Measurements from ENCODE around the gene CDK1. TPM values are rescaled to one million over a fixed set of nuclear protein-coding genes. Genes with fewer than 3 reads are reported as not detected.

CDK1 gene
- total RNA-seq, 1 experiment from 2014 or later = 199 TPM

GRCh38 chr10:60796481-60796880 is 18.2 kb downstream of the CDK1 start:
- intact Hi-C loops (cut with micrococcal nuclease; ENCODE audit: unreplicated experiment) = no loop called here
- H3K27me3 ChIP-seq (replicated peaks; ENCODE audit: control insufficient read depth, insufficient read depth, low read length) = no peaks in the 10 kb centered on the region
- TF ChIP-seq CTCF (IDR thresholded peaks at IDR 0.05; ENCODE audit: insufficient read depth in 1 of 2, low read depth in 1 of 2, low read length in 1 of 2, severe bottlenecking in 1 of 2, unreplicated experiment in 1 of 2) = no peak
- Mint-ChIP-seq H3K4me1 (ENCODE audit: low read depth, unreplicated experiment) (peaks cover 13% of the 10 kb centered on the region), H3K36me3 (ENCODE audit: insufficient read depth, unreplicated experiment) (peaks cover 73% of the 10 kb centered on the region), H3K27ac (ENCODE audit: unreplicated experiment) (peak overlapping the region; percentile 6), H3K27me3 (ENCODE audit: insufficient read depth, unreplicated experiment) (no peaks in the 10 kb centered on the region), H3K9me3 (ENCODE audit: unreplicated experiment) (no peaks in the 10 kb centered on the region), H3K4me3 (ENCODE audit: unreplicated experiment) (no peak overlapping the region)
- 0 out of 2 replicates have a peak, but pooled peaks cover 3% of the 10 kb centered on the region for H3K4me1 ChIP-seq
- no peaks in the 10 kb centered on the region for H3K9me3 ChIP-seq
- POLR2A ChIA-PET = interaction anchor here (0.6 kb wide), 1 partner anchor 184 kb away, joined by 3 read pairs; no protein-coding TSS in a partner anchor
- CTCF ChIA-PET = no interaction called here
- DNase-seq = no peak
- no peak overlapping the region for H3K4me3 ChIP-seq (ENCODE audit: low read depth, low read length)
- no TSS peak for BruUV-seq (replicated peaks)
- H3K36me3 ChIP-seq (ENCODE audit: control insufficient read depth, insufficient read depth, low read length) = peaks cover 5% of the 10 kb centered on the region; the same call in 1 of the 2 replicates

GRCh38 chr10:60797200-60797599 is 18.9 kb downstream of the CDK1 start:
- ChIA-PET POLR2A (no interaction called here), CTCF (no interaction called here)
- Histone ChIP-seq H3K4me3 (ENCODE audit: low read depth, low read length) (no peak overlapping the region), H3K4me1 (0 out of 2 replicates have a peak, but pooled peaks cover 3% of the 10 kb centered on the region), H3K9me3 (no peaks in the 10 kb centered on the region), H3K36me3 (ENCODE audit: control insufficient read depth, insufficient read depth, low read length) (peaks cover 5% of the 10 kb centered on the region; the same call in 1 of the 2 replicates), H3K27me3 (replicated peaks; ENCODE audit: control insufficient read depth, insufficient read depth, low read length) (no peaks in the 10 kb centered on the region)
- BruUV-seq (replicated peaks) = no TSS peak
- H3K4me1 Mint-ChIP-seq (ENCODE audit: low read depth, unreplicated experiment) = peaks cover 13% of the 10 kb centered on the region
- no peaks in the 10 kb centered on the region for H3K9me3 Mint-ChIP-seq (ENCODE audit: unreplicated experiment)
- peaks cover 68% of the 10 kb centered on the region for H3K36me3 Mint-ChIP-seq (ENCODE audit: insufficient read depth, unreplicated experiment)
- H3K4me3 Mint-ChIP-seq (ENCODE audit: unreplicated experiment) = no peak overlapping the region
- no peaks in the 10 kb centered on the region for H3K27me3 Mint-ChIP-seq (ENCODE audit: insufficient read depth, unreplicated experiment)
- intact Hi-C loops (cut with micrococcal nuclease; ENCODE audit: unreplicated experiment) = no loop called here
- no peak overlapping the region for H3K27ac Mint-ChIP-seq (ENCODE audit: unreplicated experiment)
- no peak for TF ChIP-seq CTCF (IDR thresholded peaks at IDR 0.05; ENCODE audit: insufficient read depth in 1 of 2, low read depth in 1 of 2, low read length in 1 of 2, severe bottlenecking in 1 of 2, unreplicated experiment in 1 of 2)
- no peak for DNase-seq

- no TSS peak for BruUV-seq (replicated peaks)
- Histone ChIP-seq H3K4me3 (ENCODE audit: low read depth, low read length) (no peak overlapping the region), H3K9me3 (no peaks in the 10 kb centered on the region), H3K4me1 (0 out of 2 replicates have a peak, but pooled peaks cover 3% of the 10 kb centered on the region), H3K27me3 (replicated peaks; ENCODE audit: control insufficient read depth, insufficient read depth, low read length) (no peaks in the 10 kb centered on the region), H3K36me3 (ENCODE audit: control insufficient read depth, insufficient read depth, low read length) (0 out of 2 replicates have a peak, but pooled peaks cover 2% of the 10 kb centered on the region)
- H3K4me1 Mint-ChIP-seq (ENCODE audit: low read depth, unreplicated experiment) = peaks cover 13% of the 10 kb centered on the region
- TF ChIP-seq CTCF (IDR thresholded peaks at IDR 0.05; ENCODE audit: insufficient read depth in 1 of 2, low read depth in 1 of 2, low read length in 1 of 2, severe bottlenecking in 1 of 2, unreplicated experiment in 1 of 2) = no peak
- no peak overlapping the region for H3K4me3 Mint-ChIP-seq (ENCODE audit: unreplicated experiment)
- H3K36me3 Mint-ChIP-seq (ENCODE audit: insufficient read depth, unreplicated experiment) = peaks cover 60% of the 10 kb centered on the region
- DNase-seq = no peak
- no peaks in the 10 kb centered on the region for H3K27me3 Mint-ChIP-seq (ENCODE audit: insufficient read depth, unreplicated experiment)
- ChIA-PET CTCF (interaction anchor here (0.7 kb wide), 1 partner anchor 101 kb away, joined by 5 read pairs; no protein-coding TSS in a partner anchor), POLR2A (no interaction called here)
- intact Hi-C loops (cut with micrococcal nuclease; ENCODE audit: unreplicated experiment) = no loop called here
- no peak overlapping the region for H3K27ac Mint-ChIP-seq (ENCODE audit: unreplicated experiment)
- no peaks in the 10 kb centered on the region for H3K9me3 Mint-ChIP-seq (ENCODE audit: unreplicated experiment)
Measured at GRCh38 chr10:60798031-60798430, 19.8 kb downstream of the CDK1 start.
